Tibial artery (tissue), 4 donors: ENCODE results near the gene EPHA5.

Experiments
- DNase-seq, 2 donors: peaks; one replicate each; pipeline ENCODE4 v3.0.0-alpha.2; 2019
- H3K27ac ChIP-seq, 2 donors: fragments of 200-600 bp; sonication (generic) in 1 of 2; 1 replicate in 1 of 2; 2 replicates in 1 of 2; pipeline ENCODE4 v1.5.1; 2018 to 2019; ENCODE audit warnings: mild to moderate bottlenecking in 1 of 2
- H3K27me3 ChIP-seq, 2 donors: fragments of 200-600 bp; sonication (generic) in 1 of 2; one replicate each; pipeline versions ENCODE4 v1.5.1 to v1.6.0; 2016 to 2019
- H3K36me3 ChIP-seq, 3 donors: fragments of 200-600 bp; sonication (generic) in 2 of 3; one replicate each; pipeline ENCODE4 v1.5.1; 2016 to 2019; ENCODE audit warnings: mild to moderate bottlenecking in 2 of 3
- H3K4me1 ChIP-seq, 4 donors: fragments of 200-600 bp; sonication (generic) in 2 of 4; 1 replicate in 3 of 4; 2 replicates in 1 of 4; pipeline ENCODE4 v1.5.1; 2016 to 2019
- H3K4me3 ChIP-seq, 2 donors: fragments of 200-600 bp; sonication (generic) in 1 of 2; 1 replicate in 1 of 2; 2 replicates in 1 of 2; pipeline ENCODE4 v1.5.1; 2018 to 2019; ENCODE audit warnings: mild to moderate bottlenecking in 2 of 2
- H3K9me3 ChIP-seq, 3 donors: fragments of 200-600 bp; sonication (generic) in 1 of 3; one replicate each; pipeline ENCODE4 v1.5.1; 2016 to 2019
- intact Hi-C: fragments of 100-400 bp; cut with DNase I; formaldehyde crosslinking; loops from one replicate; pipeline ENCODE4 v1.15.0; 2023; ENCODE audit warnings: low total_unique reads
- TF ChIP-seq, protein P1 (sequence below), 2 experiments: fragments of 200-600 bp in 1 of 2; fragments of 450-650 bp in 1 of 2; IDR thresholded peaks; one replicate each; pipeline ENCODE4 v1.5.1; 2017 to 2019; ENCODE audit warnings: antibody characterized with exemption in 2 of 2, mild to moderate bottlenecking in 1 of 2, moderate library complexity in 1 of 2

Gene EPHA5

DNA sequence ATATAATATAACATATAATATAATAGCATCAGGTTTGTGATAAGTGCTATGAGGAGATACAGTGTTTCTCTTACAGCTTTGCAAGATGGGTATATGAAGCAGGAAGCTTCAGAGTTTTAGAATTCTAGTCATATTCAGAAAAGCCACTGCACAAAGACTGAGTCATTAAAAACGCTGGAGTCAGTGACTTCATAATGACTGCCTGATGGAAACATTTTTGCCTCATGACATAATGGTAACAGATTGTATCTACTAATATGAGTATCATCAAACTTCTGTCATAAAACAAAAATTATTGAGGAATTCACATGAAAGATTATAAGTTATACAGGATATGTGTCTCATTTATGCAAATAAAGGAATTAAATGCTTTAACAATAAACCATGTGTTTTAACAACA, 46.8 kb downstream of the EPHA5 start:
- no peaks in the 10 kb centered on the region for H3K27me3 ChIP-seq
- H3K27ac ChIP-seq: no peak overlapping the region
- no peaks in the 10 kb centered on the region for H3K36me3 ChIP-seq
- intact Hi-C loops: no loop called here
- TF ChIP-seq, protein P1, sequence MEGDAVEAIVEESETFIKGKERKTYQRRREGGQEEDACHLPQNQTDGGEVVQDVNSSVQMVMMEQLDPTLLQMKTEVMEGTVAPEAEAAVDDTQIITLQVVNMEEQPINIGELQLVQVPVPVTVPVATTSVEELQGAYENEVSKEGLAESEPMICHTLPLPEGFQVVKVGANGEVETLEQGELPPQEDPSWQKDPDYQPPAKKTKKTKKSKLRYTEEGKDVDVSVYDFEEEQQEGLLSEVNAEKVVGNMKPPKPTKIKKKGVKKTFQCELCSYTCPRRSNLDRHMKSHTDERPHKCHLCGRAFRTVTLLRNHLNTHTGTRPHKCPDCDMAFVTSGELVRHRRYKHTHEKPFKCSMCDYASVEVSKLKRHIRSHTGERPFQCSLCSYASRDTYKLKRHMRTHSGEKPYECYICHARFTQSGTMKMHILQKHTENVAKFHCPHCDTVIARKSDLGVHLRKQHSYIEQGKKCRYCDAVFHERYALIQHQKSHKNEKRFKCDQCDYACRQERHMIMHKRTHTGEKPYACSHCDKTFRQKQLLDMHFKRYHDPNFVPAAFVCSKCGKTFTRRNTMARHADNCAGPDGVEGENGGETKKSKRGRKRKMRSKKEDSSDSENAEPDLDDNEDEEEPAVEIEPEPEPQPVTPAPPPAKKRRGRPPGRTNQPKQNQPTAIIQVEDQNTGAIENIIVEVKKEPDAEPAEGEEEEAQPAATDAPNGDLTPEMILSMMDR (IDR thresholded peaks at IDR 0.05): no peak
- H3K4me3 ChIP-seq: no peak overlapping the region
- no peaks in the 10 kb centered on the region for H3K9me3 ChIP-seq
- no peak for DNase-seq
- H3K4me1 ChIP-seq: no peaks in the 10 kb centered on the region

DNA sequence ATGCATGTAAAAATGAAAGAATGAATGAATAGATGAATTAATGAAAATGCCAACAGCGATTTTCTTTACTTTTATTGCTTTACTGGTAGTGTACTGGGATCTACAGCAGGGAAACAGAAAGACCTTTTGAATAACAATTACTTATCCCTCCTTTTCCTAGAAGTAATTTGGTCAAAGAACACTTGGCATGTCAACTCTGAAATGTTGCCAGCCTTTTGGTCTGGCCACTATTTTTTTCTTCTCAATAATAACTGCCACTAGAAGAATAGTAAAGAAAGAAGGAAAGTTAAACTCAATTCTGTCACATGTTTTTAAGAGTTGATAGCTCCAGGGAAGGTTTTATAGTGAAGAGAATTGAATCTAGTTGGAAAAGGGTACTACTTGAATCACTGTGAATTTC, 52.9 kb downstream of the EPHA5 start:
- H3K4me1 ChIP-seq: no peaks in the 10 kb centered on the region

GRCh38 chr4:65604515-65604914, 65.8 kb downstream of the EPHA5 start:
- Histone ChIP-seq H3K36me3 (no peaks in the 10 kb centered on the region), H3K27me3 (no peaks in the 10 kb centered on the region), H3K4me1 (no peaks in the 10 kb centered on the region), H3K4me3 (no peak overlapping the region), H3K27ac (no peak overlapping the region), H3K9me3 (no peaks in the 10 kb centered on the region)
- intact Hi-C loops: no loop called here
- TF ChIP-seq, protein P1 (IDR thresholded peaks at IDR 0.05): no peak
- no peak for DNase-seq

More for the DNA sequence above, 52.9 kb downstream of the EPHA5 start:
- Histone ChIP-seq H3K36me3 (no peaks in the 10 kb centered on the region), H3K27ac (no peak overlapping the region), H3K9me3 (no peaks in the 10 kb centered on the region), H3K27me3 (no peaks in the 10 kb centered on the region), H3K4me3 (no peak overlapping the region)
- intact Hi-C loops: no loop called here
- TF ChIP-seq, protein P1 (IDR thresholded peaks at IDR 0.05): no peak
- DNase-seq: no peak

- Histone ChIP-seq H3K9me3 (no peaks in the 10 kb centered on the region), H3K27ac (no peak overlapping the region), H3K27me3 (no peaks in the 10 kb centered on the region), H3K4me3 (no peak overlapping the region), H3K4me1 (no peaks in the 10 kb centered on the region), H3K36me3 (no peaks in the 10 kb centered on the region)
- TF ChIP-seq, protein P1 (IDR thresholded peaks at IDR 0.05): no peak
- no peak for DNase-seq
- intact Hi-C loops: no loop called here
Measured at GRCh38 chr4:65600656-65601055, 69.6 kb downstream of the EPHA5 start.

- no peaks in the 10 kb centered on the region for H3K27me3 ChIP-seq
- intact Hi-C loops: no loop called here
- H3K36me3 ChIP-seq: no peaks in the 10 kb centered on the region
- H3K27ac ChIP-seq: no peak overlapping the region
- TF ChIP-seq, protein P1 (IDR thresholded peaks at IDR 0.05): no peak
- H3K9me3 ChIP-seq: no peaks in the 10 kb centered on the region
- no peak for DNase-seq
- H3K4me3 ChIP-seq: no peak overlapping the region
- H3K4me1 ChIP-seq: no peaks in the 10 kb centered on the region
Measured at GRCh38 chr4:65599340-65599739, 70.9 kb downstream of the EPHA5 start.

- TF ChIP-seq, protein P1 (IDR thresholded peaks at IDR 0.05): no peak
- DNase-seq: no peak
- Histone ChIP-seq H3K4me1 (no peaks in the 10 kb centered on the region), H3K4me3 (no peak overlapping the region), H3K27ac (no peak overlapping the region), H3K27me3 (no peaks in the 10 kb centered on the region), H3K36me3 (no peaks in the 10 kb centered on the region), H3K9me3 (no peaks in the 10 kb centered on the region)
- intact Hi-C loops: no loop called here
Measured at GRCh38 chr4:65597697-65598096, 72.6 kb downstream of the EPHA5 start.
